WERI-Rb-1 (cell line): ENCODE data around the gene ITGB3.
"Not testable (repeated sequence)": the region's sequence is repeated elsewhere in the genome, so short reads cannot be mapped to it uniquely, and the experiment has no call there.

Source experiments
- DNase-seq: peaks from one replicate; pipeline ENCODE4 v3.0.0-alpha.2; 2020
- H3K27ac ChIP-seq: fragments of 250-450 bp; sonication (Bioruptor Pico); 2 replicates; pipeline ENCODE4 v1.5.1; 2020; ENCODE audit warnings: mild to moderate bottlenecking, moderate library complexity
- H3K27me3 ChIP-seq: fragments of 250-450 bp; sonication (Bioruptor Pico); 2 replicates; pipeline ENCODE4 v1.5.1; 2021; ENCODE audit warnings: mild to moderate bottlenecking, low read depth, moderate library complexity; ENCODE audit not compliant: insufficient read depth, severe bottlenecking
- H3K36me3 ChIP-seq: fragments of 250-450 bp; sonication (Bioruptor Pico); 2 replicates; pipeline ENCODE4 v1.5.1; 2020; ENCODE audit warnings: mild to moderate bottlenecking, moderate library complexity
- H3K4me3 ChIP-seq: 2 replicates; pipeline ENCODE4 v1.5.1; 2011; ENCODE audit warnings: low read depth, mild to moderate bottlenecking, control low read depth, low read length
- H3K9me3 ChIP-seq: fragments of 250-450 bp; sonication (Bioruptor Pico); 2 replicates; pipeline ENCODE4 v1.5.1; 2021; ENCODE audit warnings: mild to moderate bottlenecking, moderate library complexity; ENCODE audit not compliant: severe bottlenecking
- TF ChIP-seq, protein P1 (sequence below): IDR thresholded peaks from 2 replicates; pipeline ENCODE4 v1.5.1; 2011; ENCODE audit warnings: low read depth, mild to moderate bottlenecking, control low read depth, inconsistent platforms, low read length

Gene ITGB3

GRCh38 chr17:47223460-47223859 lies 30.2 kb upstream of the ITGB3 start:
- Histone ChIP-seq H3K4me3 (no peak overlapping the region), H3K27me3 (no peaks in the 10 kb centered on the region), H3K9me3 (peaks cover 10% of the 10 kb centered on the region), H3K27ac (no peak overlapping the region), H3K36me3 (no peaks in the 10 kb centered on the region)
- DNase-seq: no peak
- TF ChIP-seq, protein P1, sequence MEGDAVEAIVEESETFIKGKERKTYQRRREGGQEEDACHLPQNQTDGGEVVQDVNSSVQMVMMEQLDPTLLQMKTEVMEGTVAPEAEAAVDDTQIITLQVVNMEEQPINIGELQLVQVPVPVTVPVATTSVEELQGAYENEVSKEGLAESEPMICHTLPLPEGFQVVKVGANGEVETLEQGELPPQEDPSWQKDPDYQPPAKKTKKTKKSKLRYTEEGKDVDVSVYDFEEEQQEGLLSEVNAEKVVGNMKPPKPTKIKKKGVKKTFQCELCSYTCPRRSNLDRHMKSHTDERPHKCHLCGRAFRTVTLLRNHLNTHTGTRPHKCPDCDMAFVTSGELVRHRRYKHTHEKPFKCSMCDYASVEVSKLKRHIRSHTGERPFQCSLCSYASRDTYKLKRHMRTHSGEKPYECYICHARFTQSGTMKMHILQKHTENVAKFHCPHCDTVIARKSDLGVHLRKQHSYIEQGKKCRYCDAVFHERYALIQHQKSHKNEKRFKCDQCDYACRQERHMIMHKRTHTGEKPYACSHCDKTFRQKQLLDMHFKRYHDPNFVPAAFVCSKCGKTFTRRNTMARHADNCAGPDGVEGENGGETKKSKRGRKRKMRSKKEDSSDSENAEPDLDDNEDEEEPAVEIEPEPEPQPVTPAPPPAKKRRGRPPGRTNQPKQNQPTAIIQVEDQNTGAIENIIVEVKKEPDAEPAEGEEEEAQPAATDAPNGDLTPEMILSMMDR: no peak

- H3K27ac ChIP-seq, H3K4me3 ChIP-seq, DNase-seq: not testable (repeated sequence)
Observed at GRCh38 chr17:47224077-47224476, 29.6 kb upstream of the ITGB3 start.

DNA sequence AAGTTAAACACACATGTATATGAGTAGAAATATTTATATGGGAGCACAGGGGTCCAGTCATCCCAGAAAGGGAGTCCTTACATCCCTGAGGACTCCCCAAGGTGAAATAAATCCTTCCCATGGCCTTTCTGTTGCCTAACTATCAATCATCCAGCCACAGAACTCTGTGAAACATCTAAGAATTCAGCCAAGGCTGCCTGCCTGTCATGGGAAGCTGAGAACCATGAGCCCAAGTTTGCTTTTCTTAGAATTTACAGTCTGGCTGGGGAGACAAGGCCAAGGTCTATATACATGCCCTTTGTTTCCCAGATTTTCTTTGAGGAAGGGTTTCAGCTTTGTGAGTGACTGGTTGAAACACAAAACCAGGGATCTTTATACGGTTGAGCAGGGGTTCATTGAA lies 28.7 kb upstream of the ITGB3 start:
- Histone ChIP-seq H3K27ac (no peak overlapping the region), H3K9me3 (peaks cover 10% of the 10 kb centered on the region), H3K27me3 (no peaks in the 10 kb centered on the region), H3K36me3 (no peaks in the 10 kb centered on the region), H3K4me3 (no peak overlapping the region)
- no peak for DNase-seq
- TF ChIP-seq, protein P1: no peak

More at GRCh38 chr17:47224077-47224476, 29.6 kb upstream of the ITGB3 start:
- H3K36me3 ChIP-seq, H3K27me3 ChIP-seq, H3K9me3 ChIP-seq: not testable (repeated sequence)

DNA sequence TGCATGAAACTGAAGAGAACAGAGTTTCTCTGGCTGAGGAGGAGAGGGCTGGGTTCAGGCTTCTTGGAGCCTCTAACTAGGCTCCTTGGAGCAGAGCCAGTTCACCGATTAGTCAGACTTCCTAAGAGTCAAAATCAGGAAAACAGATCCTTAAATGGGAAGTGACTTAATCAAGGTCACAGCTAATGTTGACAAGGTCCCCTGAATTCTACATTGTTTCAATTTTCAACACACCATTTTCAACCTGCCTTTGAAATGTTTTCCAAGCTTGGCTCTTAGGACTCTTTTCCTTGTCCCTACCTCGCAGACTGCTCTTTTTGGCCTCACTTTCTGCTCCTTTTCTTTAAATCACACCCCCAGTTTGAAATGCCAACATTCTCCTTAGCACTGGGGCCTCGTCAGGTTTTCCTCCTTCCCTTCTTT lies 28.2 kb upstream of the ITGB3 start:
- Histone ChIP-seq H3K9me3 (peaks cover 10% of the 10 kb centered on the region), H3K27ac (no peak overlapping the region), H3K4me3 (no peak overlapping the region), H3K36me3 (no peaks in the 10 kb centered on the region), H3K27me3 (no peaks in the 10 kb centered on the region)
- TF ChIP-seq, protein P1: no peak
- no peak for DNase-seq

- TF ChIP-seq, protein P1: no peak
- Histone ChIP-seq H3K9me3 (peaks cover 10% of the 10 kb centered on the region), H3K4me3 (no peak overlapping the region), H3K36me3 (no peaks in the 10 kb centered on the region), H3K27ac (no peak overlapping the region), H3K27me3 (no peaks in the 10 kb centered on the region)
- no peak for DNase-seq
Observed at GRCh38 chr17:47225911-47226688, 27.5 kb upstream of the ITGB3 start.

DNA sequence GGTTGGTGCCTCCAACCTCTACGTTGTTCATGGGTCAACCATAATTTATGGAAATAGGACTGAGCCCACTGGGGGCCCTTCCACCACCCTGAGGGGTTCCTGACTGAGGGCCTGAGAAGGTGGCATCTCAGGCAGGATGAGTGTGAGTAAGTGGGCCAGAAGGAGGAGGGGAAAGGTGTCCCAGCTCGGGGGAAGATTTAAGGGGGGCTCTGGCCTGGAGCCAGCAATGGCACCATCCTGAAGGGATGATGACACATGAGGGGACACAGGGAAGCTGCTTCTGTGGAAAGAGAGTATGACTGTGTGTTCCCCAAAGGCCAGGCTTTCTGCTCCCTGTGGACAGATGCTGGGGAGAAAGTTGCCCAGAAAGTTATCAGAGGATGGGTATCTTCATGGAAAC lies 25.8 kb upstream of the ITGB3 start:
- Histone ChIP-seq H3K9me3 (peaks cover 10% of the 10 kb centered on the region), H3K27me3 (no peaks in the 10 kb centered on the region), H3K36me3 (no peaks in the 10 kb centered on the region), H3K27ac (no peak overlapping the region), H3K4me3 (no peak overlapping the region)
- TF ChIP-seq, protein P1: no peak
- DNase-seq: no peak
